MM.1S (cell line): Measurements from ENCODE around the gene KIF18B.

Experiments
- DNase-seq: peaks from one replicate; pipeline ENCODE4 v3.0.0-alpha.2; 2015
- H2AFZ ChIP-seq: fragments of 300-600 bp; sonication (generic); 2 replicates; pipeline ENCODE4 v1.6.0; 2016; ENCODE audit warnings: antibody characterized with exemption, low read length
- H3F3A ChIP-seq: fragments of 300-600 bp; sonication (generic); 2 replicates; pipeline ENCODE4 v1.6.1; 2016; ENCODE audit warnings: mild to moderate bottlenecking, antibody characterized with exemption, low read length, moderate library complexity, mixed read lengths; ENCODE audit not compliant: insufficient read depth
- H3K27ac ChIP-seq: fragments of 300-600 bp; sonication (generic); 2 replicates; pipeline ENCODE4 v1.5.1; 2016; ENCODE audit warnings: mild to moderate bottlenecking, low read length
- H3K27me3 ChIP-seq: fragments of 300-600 bp; sonication (generic); replicated peaks from 2 replicates; pipeline ENCODE4 v1.6.0; 2016; ENCODE audit warnings: low read length; ENCODE audit not compliant: insufficient read depth
- H3K36me3 ChIP-seq: fragments of 300-600 bp; sonication (generic); replicated peaks from 2 replicates; pipeline ENCODE4 v1.6.1; 2016; ENCODE audit warnings: mild to moderate bottlenecking, low read length, mixed read lengths; ENCODE audit not compliant: insufficient read depth
- H3K4me1 ChIP-seq: fragments of 300-600 bp; sonication (generic); 2 replicates; pipeline ENCODE4 v1.6.1; 2016; ENCODE audit warnings: low read length, mixed read lengths
- H3K4me2 ChIP-seq: fragments of 300-600 bp; sonication (generic); 2 replicates; pipeline ENCODE4 v1.6.0; 2016; ENCODE audit warnings: low read depth, low read length
- H3K4me3 ChIP-seq: fragments of 300-600 bp; sonication (generic); 2 replicates; pipeline ENCODE4 v1.5.1; 2016; ENCODE audit warnings: low read length, mixed read lengths
- H3K79me2 ChIP-seq: fragments of 300-600 bp; sonication (generic); 2 replicates; pipeline ENCODE4 v1.6.1; 2016; ENCODE audit warnings: mixed run types, low read length, mixed read lengths
- H3K9ac ChIP-seq: fragments of 300-600 bp; sonication (generic); 2 replicates; pipeline ENCODE4 v1.6.1; 2016; ENCODE audit warnings: low read length, mixed read lengths
- H3K9me2 ChIP-seq: fragments of 300-600 bp; sonication (generic); replicated peaks from 2 replicates; pipeline ENCODE4 v1.6.1; 2016; ENCODE audit warnings: mild to moderate bottlenecking, low read length, mixed read lengths; ENCODE audit not compliant: insufficient read depth
- H3K9me3 ChIP-seq: fragments of 300-600 bp; sonication (generic); replicated peaks from 2 replicates; pipeline ENCODE4 v1.6.1; 2016; ENCODE audit warnings: mild to moderate bottlenecking, low read length, mixed read lengths; ENCODE audit not compliant: insufficient read depth
- H4K20me1 ChIP-seq: fragments of 300-600 bp; sonication (generic); 2 replicates; pipeline ENCODE4 v1.6.1; 2016; ENCODE audit warnings: mild to moderate bottlenecking, low read length, moderate library complexity, mixed read lengths; ENCODE audit not compliant: insufficient read depth
- CTCF ChIP-seq: fragments of 300-600 bp; sonication (generic); IDR thresholded peaks from 2 replicates; pipeline ENCODE4 v1.5.1; 2016; ENCODE audit warnings: antibody characterized with exemption, low read length, mixed read lengths
- EZH2 ChIP-seq: fragments of 300-600 bp; sonication (generic); optimal IDR thresholded peaks from 2 replicates; pipeline ENCODE3; 2017; ENCODE audit warnings: low read depth, mild to moderate bottlenecking, antibody characterized with exemption, low read length, mixed read lengths
- EZH2phosphoT487 ChIP-seq: fragments of 300-600 bp; sonication (generic); IDR thresholded peaks from 2 replicates; pipeline ENCODE4 v1.6.1; 2018; ENCODE audit warnings: antibody characterized with exemption, low read length

The KIF18B gene

GRCh38 chr17:44947461-44948314 is at the start of gene KIF18B:
Gene KIF18B, minus strand, starts transcription at chr17:44947773. Its CDS starts 11,429 bp downstream, at chr17:44936344.
- peak within 1 kb of the TSS; percentile 96 for H3K4me2 ChIP-seq
- H3K9me2 ChIP-seq: no peaks in the 10 kb centered on the region
- peaks cover 49% of the 10 kb centered on the region for H3K79me2 ChIP-seq
- H3K27ac ChIP-seq: peak within 1 kb of the TSS; percentile 46; the same call in 1 of the 2 replicates
- peak within 1 kb of the TSS; percentile 70 for H3K9ac ChIP-seq
- peak; percentile 97 for DNase-seq
- no peaks in the 10 kb centered on the region for H3F3A ChIP-seq
- peak within 1 kb of the TSS; percentile 93 for H2AFZ ChIP-seq
- no peaks in the 10 kb centered on the region for H3K9me3 ChIP-seq
- peak within 1 kb of the TSS; percentile 91 for H3K4me3 ChIP-seq
- no peaks in the 10 kb centered on the region for H4K20me1 ChIP-seq
- H3K4me1 ChIP-seq: peaks cover 4% of the 10 kb centered on the region
- no peaks in the 10 kb centered on the region for H3K27me3 ChIP-seq
- no peaks in the 10 kb centered on the region; the same call in 1 of the 2 replicates for H3K36me3 ChIP-seq
- no peak for TF ChIP-seq CTCF
- TF ChIP-seq EZH2: no peak
- no peak for TF ChIP-seq EZH2phosphoT487

- Histone ChIP-seq H3K27ac (no peak overlapping the region), H3K9me2 (no peaks in the 10 kb centered on the region), H3K4me3 (no peak overlapping the region), H3K4me1 (no peaks in the 10 kb centered on the region), H3F3A (no peaks in the 10 kb centered on the region), H4K20me1 (no peaks in the 10 kb centered on the region), H2AFZ (no peak overlapping the region), H3K9ac (no peak overlapping the region), H3K4me2 (no peak overlapping the region), H3K79me2 (no peaks in the 10 kb centered on the region), H3K36me3 (no peaks in the 10 kb centered on the region), H3K9me3 (no peaks in the 10 kb centered on the region), H3K27me3 (peaks cover 6% of the 10 kb centered on the region; the same call in 1 of the 2 replicates)
- no peak for TF ChIP-seq CTCF
- no peak for TF ChIP-seq EZH2phosphoT487
- no peak for TF ChIP-seq EZH2
- DNase-seq: no peak
Observed at GRCh38 chr17:44996304-44996703, 48.7 kb upstream of the KIF18B start.

GRCh38 chr17:44995436-44996001 is 47.9 kb upstream of the KIF18B start:
- DNase-seq: no peak
- no peaks in the 10 kb centered on the region for H3K9me2 ChIP-seq
- H3K27me3 ChIP-seq: peaks cover 11% of the 10 kb centered on the region; the same call in 1 of the 2 replicates
- no peaks in the 10 kb centered on the region for H3K79me2 ChIP-seq
- TF ChIP-seq EZH2 (no peak), EZH2phosphoT487 (no peak), CTCF (no peak)
- no peaks in the 10 kb centered on the region for H4K20me1 ChIP-seq
- H2AFZ ChIP-seq: no peak overlapping the region
- H3F3A ChIP-seq: no peaks in the 10 kb centered on the region
- H3K27ac ChIP-seq: no peak overlapping the region
- H3K36me3 ChIP-seq: no peaks in the 10 kb centered on the region
- H3K4me3 ChIP-seq: no peak overlapping the region
- no peaks in the 10 kb centered on the region for H3K9me3 ChIP-seq
- H3K4me1 ChIP-seq: no peaks in the 10 kb centered on the region
- no peak overlapping the region for H3K9ac ChIP-seq
- H3K4me2 ChIP-seq: no peak overlapping the region
